Vagina (tissue), 2 donors: Measurements from ENCODE around the gene CRY1. TPM values are rescaled to one million over a fixed set of nuclear protein-coding genes. Genes with fewer than 3 reads are reported as not detected.
A peak's percentile ranks its signal among the peaks of the same experiment; 100 is the strongest.

Source experiments
- DNase-seq, 2 donors: peaks; one replicate each; pipeline ENCODE4 v3.0.0-alpha.2; 2017; ENCODE audit errors: extremely low spot score in 2 of 2
- H3K27ac ChIP-seq: fragments of 200-600 bp; sonication (generic); one replicate; pipeline ENCODE4 v1.5.1; 2019
- H3K27me3 ChIP-seq: fragments of 200-600 bp; sonication (generic); one replicate; pipeline ENCODE4 v1.5.1; 2019
- H3K36me3 ChIP-seq, 2 donors: fragments of 200-600 bp; sonication (generic); one replicate each; pipeline ENCODE4 v1.5.1; 2017 to 2019
- H3K4me1 ChIP-seq: fragments of 200-600 bp; sonication (generic); one replicate; pipeline ENCODE4 v1.5.1; 2019
- H3K4me3 ChIP-seq, 2 donors: fragments of 200-600 bp; sonication (generic); 1 replicate in 1 of 2; 2 replicates in 1 of 2; pipeline ENCODE4 v1.5.1; 2016 to 2019
- H3K9me3 ChIP-seq: fragments of 200-600 bp; sonication (generic); one replicate; pipeline ENCODE4 v1.5.1; 2019
- POLR2A ChIP-seq, 2 donors: fragments of 450-650 bp; IDR thresholded peaks; one replicate each; pipeline ENCODE4 v1.6.1; 2017; ENCODE audit warnings: antibody characterized with exemption in 2 of 2, mild to moderate bottlenecking in 2 of 2, moderate library complexity in 2 of 2
- POLR2AphosphoS5 ChIP-seq, 2 donors: sonication (generic); formaldehyde crosslinking; IDR thresholded peaks; one replicate each; pipeline ENCODE4 v1.9.0; 2017; ENCODE audit warnings: antibody characterized with exemption in 2 of 2, mild to moderate bottlenecking in 2 of 2, low read depth in 1 of 2; ENCODE audit not compliant: insufficient read depth in 1 of 2
- intact Hi-C: fragments of 100-400 bp; cut with DNase I; formaldehyde crosslinking; loops from one replicate; pipeline ENCODE4 v1.15.1; 2023
- total RNA-seq: library from RNA; depleted of rRNA; stranded (reverse); fragments of >200 nt; gene quantifications from one replicate; pipeline ENCODE4 v1.2.3, GENCODE V29; 2016
- TF ChIP-seq, protein P1 (sequence below), 3 experiments: fragments of 450-650 bp in 2 of 3; fragments of 200-600 bp in 1 of 3; sonication (generic) in 1 of 3; IDR thresholded peaks; one replicate each; pipeline ENCODE4 v1.5.1; 2017 to 2019; ENCODE audit warnings: antibody characterized with exemption in 3 of 3, mild to moderate bottlenecking in 2 of 3, moderate library complexity in 2 of 3

Gene CRY1
- total RNA-seq, 1 donor from 2014 or later = 18.7 TPM

DNA sequence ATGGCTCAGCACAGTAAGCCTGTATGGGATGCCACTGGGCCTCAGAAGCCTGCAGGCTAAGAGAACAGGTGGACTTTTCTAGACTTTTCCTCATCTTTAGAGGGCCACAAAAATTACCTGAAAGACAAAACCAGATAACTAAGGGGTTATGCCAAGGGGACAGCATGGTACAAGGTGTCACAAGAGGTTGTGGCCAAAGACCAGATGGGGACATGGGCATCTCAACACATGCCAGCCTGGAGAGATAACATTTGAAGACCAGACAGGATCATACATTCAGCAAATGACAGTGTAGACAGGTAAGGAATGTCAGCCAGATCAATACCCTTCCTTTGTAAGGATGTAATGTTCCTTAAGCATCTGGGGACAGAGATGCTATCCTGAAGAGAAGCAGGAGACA lies 8.9 kb upstream of the CRY1 start:
- no peak for DNase-seq
- TF ChIP-seq POLR2A (IDR thresholded peaks at IDR 0.05) (no peak), POLR2AphosphoS5 (IDR thresholded peaks at IDR 0.05; ENCODE audit: insufficient read depth in 1 of 2, low read depth in 1 of 2) (no peak)
- TF ChIP-seq, protein P1, sequence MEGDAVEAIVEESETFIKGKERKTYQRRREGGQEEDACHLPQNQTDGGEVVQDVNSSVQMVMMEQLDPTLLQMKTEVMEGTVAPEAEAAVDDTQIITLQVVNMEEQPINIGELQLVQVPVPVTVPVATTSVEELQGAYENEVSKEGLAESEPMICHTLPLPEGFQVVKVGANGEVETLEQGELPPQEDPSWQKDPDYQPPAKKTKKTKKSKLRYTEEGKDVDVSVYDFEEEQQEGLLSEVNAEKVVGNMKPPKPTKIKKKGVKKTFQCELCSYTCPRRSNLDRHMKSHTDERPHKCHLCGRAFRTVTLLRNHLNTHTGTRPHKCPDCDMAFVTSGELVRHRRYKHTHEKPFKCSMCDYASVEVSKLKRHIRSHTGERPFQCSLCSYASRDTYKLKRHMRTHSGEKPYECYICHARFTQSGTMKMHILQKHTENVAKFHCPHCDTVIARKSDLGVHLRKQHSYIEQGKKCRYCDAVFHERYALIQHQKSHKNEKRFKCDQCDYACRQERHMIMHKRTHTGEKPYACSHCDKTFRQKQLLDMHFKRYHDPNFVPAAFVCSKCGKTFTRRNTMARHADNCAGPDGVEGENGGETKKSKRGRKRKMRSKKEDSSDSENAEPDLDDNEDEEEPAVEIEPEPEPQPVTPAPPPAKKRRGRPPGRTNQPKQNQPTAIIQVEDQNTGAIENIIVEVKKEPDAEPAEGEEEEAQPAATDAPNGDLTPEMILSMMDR (IDR thresholded peaks at IDR 0.05) = no peak

DNA sequence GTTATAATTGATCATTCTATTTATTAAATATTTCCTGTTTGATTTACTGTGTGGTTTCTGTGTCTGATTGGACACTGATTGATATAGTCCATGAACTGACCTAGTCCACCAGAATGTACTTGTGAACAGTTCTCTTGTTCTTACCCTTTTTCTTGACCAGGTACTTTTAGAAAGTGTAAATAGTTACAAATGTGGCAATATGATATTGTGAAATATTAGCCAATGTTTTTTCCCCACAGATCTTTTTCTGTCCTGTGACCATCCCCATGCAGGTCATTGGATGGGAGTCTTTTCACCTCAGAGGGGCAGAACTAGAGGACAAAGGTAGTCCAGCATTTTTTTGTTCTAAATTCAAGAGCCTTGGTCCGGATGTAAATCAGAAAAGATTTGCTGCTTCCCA lies 8.3 kb upstream of the CRY1 start:
- intact Hi-C loops = loop anchor here (10.0 kb wide), 1 partner anchor 717 kb away; no protein-coding TSS in a partner anchor
- no peak overlapping the region for H3K27ac ChIP-seq

More for the DNA sequence above, 8.9 kb upstream of the CRY1 start:
- H3K4me1 ChIP-seq = no peaks in the 10 kb centered on the region
- intact Hi-C loops = loop anchor here (10.0 kb wide), 1 partner anchor 717 kb away; no protein-coding TSS in a partner anchor
- no peaks in the 10 kb centered on the region for H3K27me3 ChIP-seq
- no peak overlapping the region for H3K4me3 ChIP-seq
- H3K9me3 ChIP-seq = no peaks in the 10 kb centered on the region
- H3K27ac ChIP-seq = no peak overlapping the region
- no peaks in the 10 kb centered on the region for H3K36me3 ChIP-seq

DNA sequence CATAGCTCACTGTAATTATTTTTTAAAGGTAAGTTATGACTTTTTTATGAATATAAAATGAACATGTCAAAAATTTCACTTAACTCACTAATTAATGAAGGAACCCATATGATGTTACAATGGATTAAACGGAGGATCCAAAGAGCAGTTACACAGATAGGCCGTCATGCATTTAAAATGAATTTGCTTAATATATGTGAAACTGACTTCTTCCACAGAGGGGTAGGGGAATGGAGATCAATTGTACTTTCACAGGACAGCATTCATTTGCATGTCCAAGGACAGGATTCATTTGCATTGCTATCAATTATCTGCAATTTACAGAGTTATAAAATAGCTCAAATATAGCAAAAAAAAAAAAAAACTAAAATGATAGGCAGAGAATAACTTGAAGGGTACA lies 6.6 kb upstream of the CRY1 start:
- DNase-seq = no peak
- TF ChIP-seq POLR2A (IDR thresholded peaks at IDR 0.05) (no peak), POLR2AphosphoS5 (IDR thresholded peaks at IDR 0.05; ENCODE audit: insufficient read depth in 1 of 2, low read depth in 1 of 2) (no peak)
- TF ChIP-seq, protein P1 (IDR thresholded peaks at IDR 0.05) = no peak
- H3K4me1 ChIP-seq = no peaks in the 10 kb centered on the region
- H3K4me3 ChIP-seq = no peak overlapping the region
- H3K27me3 ChIP-seq = no peaks in the 10 kb centered on the region
- H3K36me3 ChIP-seq = no peaks in the 10 kb centered on the region
- no peaks in the 10 kb centered on the region for H3K9me3 ChIP-seq
- intact Hi-C loops = loop anchor here (10.0 kb wide), 2 partner anchors 115 to 715 kb away; partner anchors contain the start of gene MTERF2
- no peak overlapping the region for H3K27ac ChIP-seq

More for the DNA sequence above, 8.3 kb upstream of the CRY1 start:
- TF ChIP-seq POLR2AphosphoS5 (IDR thresholded peaks at IDR 0.05; ENCODE audit: insufficient read depth in 1 of 2, low read depth in 1 of 2) = no peak
- TF ChIP-seq, protein P1 (IDR thresholded peaks at IDR 0.05) = no peak
- no peak for TF ChIP-seq POLR2A (IDR thresholded peaks at IDR 0.05)
- DNase-seq = no peak
- Histone ChIP-seq H3K36me3 (no peaks in the 10 kb centered on the region), H3K27me3 (no peaks in the 10 kb centered on the region), H3K4me3 (no peak overlapping the region), H3K4me1 (no peaks in the 10 kb centered on the region), H3K9me3 (no peaks in the 10 kb centered on the region)

DNA sequence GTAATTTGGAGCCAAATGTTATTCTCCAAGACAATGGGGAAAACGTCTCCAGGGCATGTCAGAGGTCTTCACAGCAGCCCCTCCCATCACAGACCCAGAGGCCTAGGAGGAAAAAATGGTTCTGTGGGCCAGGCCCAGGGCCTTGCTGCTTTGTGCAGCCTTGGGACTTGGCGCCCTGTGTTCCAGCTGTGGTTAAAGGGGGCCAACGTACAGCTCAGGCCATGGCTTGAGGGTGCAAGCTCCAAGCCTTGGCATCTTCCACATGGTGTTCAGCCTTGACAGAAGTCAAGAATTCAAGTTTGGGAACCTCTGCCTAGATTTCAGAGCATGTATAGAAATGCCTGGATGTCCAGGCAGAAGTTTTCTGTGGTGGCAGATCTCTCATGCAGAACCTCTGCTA lies 3.2 kb upstream of the CRY1 start:
- intact Hi-C loops = loop anchor here (10.0 kb wide), 1 partner anchor 112 kb away; the partner anchor contains the start of gene MTERF2
- Histone ChIP-seq H3K4me3 (no peak overlapping the region), H3K9me3 (no peaks in the 10 kb centered on the region), H3K4me1 (peaks cover 18% of the 10 kb centered on the region), H3K27me3 (no peaks in the 10 kb centered on the region), H3K27ac (no peak overlapping the region), H3K36me3 (no peaks in the 10 kb centered on the region)
- no peak for DNase-seq
- TF ChIP-seq POLR2AphosphoS5 (IDR thresholded peaks at IDR 0.05; ENCODE audit: insufficient read depth in 1 of 2, low read depth in 1 of 2) = no peak
- no peak for TF ChIP-seq POLR2A (IDR thresholded peaks at IDR 0.05)
- TF ChIP-seq, protein P1 (IDR thresholded peaks at IDR 0.05) = no peak

DNA sequence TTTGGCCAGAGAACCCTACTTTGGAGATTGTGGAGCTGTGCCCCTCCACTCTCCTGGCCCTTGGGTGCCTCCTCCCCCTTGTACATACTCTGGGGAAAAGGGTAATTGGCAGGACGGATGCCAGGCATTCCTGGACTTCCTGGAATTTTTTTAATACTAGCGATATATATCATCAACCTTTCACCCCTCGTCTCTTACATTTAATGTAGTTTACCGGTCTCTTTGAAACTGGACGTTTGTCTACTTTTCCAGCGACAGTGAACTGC lies 767 bp upstream of the CRY1 start:
- peak overlapping the region; percentile 82 to 95 for H3K4me3 ChIP-seq
- TF ChIP-seq, protein P1 (IDR thresholded peaks at IDR 0.05) = no peak
- TF ChIP-seq POLR2A (IDR thresholded peaks at IDR 0.05) = no peak
- no peak for TF ChIP-seq POLR2AphosphoS5 (IDR thresholded peaks at IDR 0.05; ENCODE audit: insufficient read depth in 1 of 2, low read depth in 1 of 2)
- H3K36me3 ChIP-seq = no peaks in the 10 kb centered on the region
- peaks cover 28% of the 10 kb centered on the region for H3K4me1 ChIP-seq
- H3K27me3 ChIP-seq = no peaks in the 10 kb centered on the region
- peak overlapping the region; percentile 99 for H3K27ac ChIP-seq
- no peak for DNase-seq
- intact Hi-C loops = loop anchor here (10.0 kb wide), 1 partner anchor 109 kb away; the partner anchor contains the start of gene MTERF2
- H3K9me3 ChIP-seq = no peaks in the 10 kb centered on the region
